Left cardiac atrium (tissue), 4 donors: ENCODE results near the gene RBPJ. TPM values are rescaled to one million over a fixed set of nuclear protein-coding genes. Genes with fewer than 3 reads are reported as not detected.

Source experiments
- ATAC-seq, 2 donors: fragments of 200-7000 bp; cut with Tn5 transposase; one replicate each; pipeline ENCODE4 v1.9.1; 2020; ENCODE audit warnings: mild to moderate bottlenecking in 2 of 2, moderate library complexity in 2 of 2
- DNase-seq: peaks from one replicate; pipeline ENCODE4 v3.0.0-alpha.2; 2020
- intact Hi-C, 2 donors: fragments of 100-400 bp; cut with DNase I; formaldehyde crosslinking; loops; one replicate each; pipeline versions ENCODE4 v1.14.1 to v1.15.1; 2022 to 2023
- total RNA-seq, 2 donors: library from RNA; stranded (reverse); fragmentation: NEBNext Ultra II Directional; extraction: Animal tissue kit (Norgen Biotek cat#: 25700); gene quantifications; one replicate each; pipeline ENCODE4 v1.2.1, GENCODE V29; 2021
- donor health status: DM: no; HTN: yes; CAD: no.
- donor health status: DM: no; HTN: yes; CAD: no; lungs with severe emphysema.
- donor health status: DM: yes; HTN: yes; CAD: no.
- donor health status: Dilated cardiomyopathy.

RBPJ gene
- total RNA-seq, 2 donors from 2014 or later: 49.6 to 63.5 TPM

DNA sequence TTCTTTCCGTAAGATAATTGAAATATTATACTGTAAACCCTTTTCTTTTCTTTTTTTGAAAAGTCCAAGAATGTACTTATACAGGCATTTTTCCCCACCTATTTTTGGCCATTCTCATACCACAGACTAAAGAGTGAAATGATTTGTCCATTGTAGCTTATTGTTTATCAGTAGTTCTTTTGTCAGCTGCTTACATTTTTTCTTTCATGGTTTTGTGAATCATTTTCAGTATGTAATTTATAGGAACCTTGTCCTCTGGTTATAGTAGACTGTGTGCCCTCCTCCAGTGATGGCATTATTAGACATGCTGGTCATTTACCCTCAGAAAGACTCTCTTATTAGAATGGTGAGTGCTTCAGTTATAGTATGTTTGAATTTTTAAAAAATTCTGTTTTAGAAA lies 112.7 kb downstream of the RBPJ start:
- DNase-seq (no peak), ATAC-seq (no peak)
- intact Hi-C loops: no loop called here

DNA sequence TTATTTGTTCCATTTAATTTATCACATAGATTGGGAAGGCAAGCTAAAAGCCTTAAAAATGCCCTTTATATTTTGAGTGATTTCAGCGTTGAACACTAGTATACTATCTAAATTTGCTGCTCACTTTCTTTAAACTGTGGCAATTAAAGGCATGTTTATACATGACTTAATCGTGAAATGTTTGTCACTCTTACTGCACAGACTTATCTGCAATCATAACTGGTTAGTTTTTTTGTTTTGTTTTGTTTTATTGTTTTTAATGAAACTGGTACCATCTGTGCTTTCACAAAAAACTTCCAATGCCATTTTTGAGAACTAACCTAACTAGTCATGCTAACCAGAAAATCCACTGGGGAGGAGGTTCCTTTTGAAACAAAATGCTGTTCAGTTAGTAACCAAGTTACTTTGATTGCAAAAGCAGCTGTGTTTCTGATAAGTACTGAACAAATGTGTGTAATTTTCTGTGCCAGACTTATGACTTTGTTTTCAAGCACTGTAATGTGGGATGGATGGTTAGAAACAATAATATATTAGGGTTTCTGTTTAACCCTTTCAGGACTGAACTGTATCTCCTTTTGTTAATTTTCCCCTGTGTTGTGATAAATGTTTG lies 113.3 kb downstream of the RBPJ start:
- ATAC-seq (peak in 1 of 2 donors; percentile 36), DNase-seq (no peak)
- intact Hi-C loops: no loop called here

DNA sequence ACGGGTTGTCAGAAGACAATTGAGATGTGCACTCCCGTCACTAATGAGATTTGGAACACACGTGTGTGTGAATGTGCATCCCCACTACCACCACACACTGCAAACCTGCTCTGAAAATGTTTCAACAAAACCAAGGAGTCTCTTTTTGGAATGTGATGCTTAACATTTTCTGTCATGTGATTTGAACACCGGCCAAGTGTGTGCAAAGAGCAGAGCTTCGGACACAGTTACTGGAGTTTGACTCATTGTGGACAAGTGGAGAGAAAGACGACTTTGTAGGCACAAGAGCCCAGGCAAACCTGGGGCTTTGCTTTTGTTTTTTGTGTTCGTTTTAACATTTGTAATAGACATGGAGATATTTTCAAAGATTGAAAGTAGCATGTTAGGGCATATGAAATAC lies 120.3 kb downstream of the RBPJ start:
- intact Hi-C loops: no loop called here
- ATAC-seq (peak; percentile 25 to 27), DNase-seq (no peak)

DNA sequence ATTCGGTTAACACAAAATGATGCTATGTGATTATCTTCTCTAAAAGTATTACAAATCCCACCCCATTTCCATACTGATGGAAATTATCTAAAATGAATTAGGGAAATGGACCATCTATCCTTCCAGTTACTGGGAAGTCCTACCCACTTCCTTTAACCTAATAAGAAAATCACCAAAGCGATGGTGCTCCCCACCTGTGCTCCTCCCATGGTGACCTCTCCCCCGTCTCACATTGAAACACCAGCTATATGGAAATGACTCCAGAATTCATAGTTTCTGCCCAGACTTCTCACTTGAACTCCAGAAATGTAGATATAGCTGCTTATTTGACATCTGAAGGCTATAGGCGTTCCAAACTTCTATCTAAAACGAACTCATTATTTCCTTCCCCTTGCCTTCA lies 121.0 kb downstream of the RBPJ start:
- DNase-seq (no peak), ATAC-seq (no peak)
- intact Hi-C loops: no loop called here

DNA sequence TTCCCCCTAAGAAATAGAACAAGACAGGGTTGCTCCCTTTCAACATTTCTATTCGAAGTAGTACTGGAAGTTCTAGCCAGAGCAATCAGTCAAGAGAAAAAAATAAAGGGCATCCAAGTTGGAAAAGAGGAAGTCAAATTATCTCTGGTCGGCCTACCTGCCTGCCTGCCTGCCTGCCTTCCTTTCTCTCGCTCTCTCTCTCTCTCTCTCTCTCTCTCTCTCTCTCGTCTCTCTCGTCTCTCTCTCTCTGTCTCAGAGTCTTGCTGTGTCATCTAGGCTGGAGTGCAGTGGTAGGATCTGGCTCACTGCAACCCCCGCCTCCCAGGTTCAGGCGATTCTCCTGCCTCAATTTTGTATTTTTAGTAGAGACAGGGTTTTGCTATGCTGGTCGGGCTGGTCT lies 126.6 kb downstream of the RBPJ start:
- no peak for DNase-seq
- ATAC-seq: no peak
- intact Hi-C loops: no loop called here

DNA sequence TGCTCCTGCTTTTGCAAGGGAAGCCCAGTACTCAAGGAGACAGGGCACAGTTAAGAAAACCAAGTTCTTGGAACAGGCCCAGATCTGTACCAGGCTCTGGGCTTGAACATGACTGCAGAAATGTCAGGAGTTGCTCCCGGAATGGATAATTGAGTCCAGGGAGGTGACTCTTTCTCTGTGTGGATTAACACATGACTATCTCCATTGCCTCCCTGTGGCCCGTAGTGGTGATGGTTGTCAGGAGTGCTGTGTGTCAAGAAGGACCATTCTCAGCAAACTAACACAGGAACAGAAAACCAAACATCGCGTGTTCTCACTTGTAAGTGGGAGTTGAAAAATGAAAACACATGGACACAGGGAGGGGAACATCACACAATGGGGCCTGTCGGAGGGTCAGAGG lies 129.6 kb downstream of the RBPJ start:
- ATAC-seq: no peak
- intact Hi-C loops: loop anchor here in 1 of 2 donors (10.0 kb wide), 1 partner anchor 274 kb away; no protein-coding TSS in a partner anchor
- no peak for DNase-seq

DNA sequence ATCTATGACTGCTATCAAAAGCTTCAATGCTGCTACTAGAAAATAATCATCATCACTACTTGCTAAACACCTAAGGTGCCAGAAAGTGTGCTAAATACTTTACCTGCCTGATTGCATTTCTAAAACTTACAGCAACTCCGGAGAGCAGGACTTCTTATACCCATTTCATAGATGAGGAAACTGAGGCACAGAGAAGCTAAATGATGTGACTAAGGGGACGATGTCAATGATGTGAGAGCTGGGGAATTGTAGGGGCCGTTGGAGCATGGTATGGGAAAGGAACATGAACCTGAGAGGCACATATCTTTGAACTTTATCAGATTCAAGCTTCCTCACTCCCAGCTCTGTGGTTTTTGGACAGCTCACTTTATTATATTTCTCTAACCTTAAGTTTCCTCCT lies 130.8 kb downstream of the RBPJ start:
- ATAC-seq: no peak
- intact Hi-C loops: loop anchor here in 1 of 2 donors (10.0 kb wide), 1 partner anchor 273 kb away; no protein-coding TSS in a partner anchor
- no peak for DNase-seq

DNA sequence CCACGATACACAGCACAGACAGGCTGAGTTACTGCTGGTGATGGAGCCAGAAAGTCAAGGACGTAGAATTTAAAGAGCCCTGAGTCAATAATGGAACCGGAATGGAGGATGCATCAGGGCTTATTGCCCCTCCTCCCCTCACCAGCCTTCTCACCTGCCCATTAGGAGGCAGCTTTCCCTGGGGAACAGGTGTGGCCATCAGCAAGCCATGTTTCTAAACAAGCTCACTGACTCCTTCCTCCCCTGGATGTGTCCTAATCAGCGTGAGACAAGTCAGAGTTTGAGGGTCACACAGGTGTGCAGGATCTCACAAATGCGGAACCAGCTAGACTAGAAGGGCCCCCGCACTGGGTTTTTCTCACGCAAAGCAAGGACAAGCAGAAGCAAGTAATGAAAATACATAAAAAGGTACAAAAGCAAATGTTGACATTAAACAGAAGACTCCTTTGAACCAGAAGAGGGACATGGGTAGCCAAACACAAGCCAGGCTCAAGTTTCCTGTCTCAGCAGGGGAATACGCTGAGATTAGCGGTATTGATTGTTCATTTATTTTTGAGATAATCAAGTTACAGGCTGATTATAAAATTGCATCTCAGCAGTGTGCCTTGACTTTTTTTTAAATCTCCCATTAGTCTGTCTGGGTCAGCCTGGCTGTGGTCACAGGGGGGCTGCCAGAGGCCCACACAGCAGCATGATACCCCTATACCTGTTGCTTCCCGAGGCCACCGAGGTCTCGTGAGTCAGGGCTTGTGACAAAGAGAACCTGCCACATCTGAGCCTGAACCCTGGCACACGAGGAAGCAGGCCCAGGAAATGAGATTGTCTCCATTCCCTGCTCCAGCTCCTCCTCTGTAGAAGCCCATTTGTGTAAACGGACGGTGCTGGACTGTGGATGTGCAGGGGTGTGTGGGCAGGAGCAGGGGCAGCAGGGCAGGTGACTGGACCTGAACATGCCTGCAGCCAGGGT lies 132.0 kb downstream of the RBPJ start:
- ATAC-seq: no peak
- intact Hi-C loops: loop anchor here in 1 of 2 donors (10.0 kb wide), 1 partner anchor 272 kb away; no protein-coding TSS in a partner anchor
- no peak for DNase-seq

DNA sequence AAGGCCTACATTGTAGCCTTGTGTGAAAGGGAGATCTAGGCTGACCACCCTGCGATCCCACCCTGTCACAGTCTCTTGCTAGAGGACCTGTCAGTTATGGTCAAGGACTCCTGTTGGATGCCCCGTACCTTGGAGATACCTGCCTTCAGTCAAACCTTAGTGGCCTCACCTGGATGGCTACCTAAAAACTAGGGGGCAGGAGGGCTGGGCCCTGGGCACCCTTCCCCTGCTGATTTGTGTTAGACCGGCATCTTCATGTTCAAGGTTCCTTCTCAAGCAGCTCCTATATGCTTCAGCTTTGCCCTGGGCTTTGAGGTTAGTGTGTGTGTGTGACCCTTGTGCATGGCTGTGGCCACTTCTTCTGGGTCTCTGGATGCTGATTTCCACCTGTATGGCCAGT lies 134.1 kb downstream of the RBPJ start:
- intact Hi-C loops: loop anchor here in 1 of 2 donors (10.0 kb wide), 1 partner anchor 270 kb away; no protein-coding TSS in a partner anchor
- ATAC-seq (no peak), DNase-seq (no peak)

DNA sequence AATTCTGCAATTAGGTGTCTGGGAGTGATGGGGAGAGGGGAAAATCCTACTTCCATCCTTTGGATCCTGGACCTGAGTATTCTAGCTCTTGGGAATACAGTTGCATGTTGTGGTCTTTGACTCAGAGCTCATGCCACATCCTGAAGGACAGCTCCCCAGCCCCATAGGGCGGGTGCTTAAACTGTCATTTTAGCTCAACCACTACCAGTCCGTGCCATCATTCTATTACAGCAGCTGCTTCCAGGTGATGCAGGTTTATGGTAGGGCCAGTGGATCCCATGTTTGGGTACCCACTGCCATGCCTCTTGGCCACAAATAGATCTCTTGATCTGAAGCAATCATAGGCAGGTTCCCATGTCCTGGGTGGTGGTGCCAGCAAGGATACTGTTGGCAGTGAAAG lies 134.8 kb downstream of the RBPJ start:
- ATAC-seq: no peak
- no peak for DNase-seq
- intact Hi-C loops: loop anchor here in 1 of 2 donors (10.0 kb wide), 1 partner anchor 269 kb away; no protein-coding TSS in a partner anchor

DNA sequence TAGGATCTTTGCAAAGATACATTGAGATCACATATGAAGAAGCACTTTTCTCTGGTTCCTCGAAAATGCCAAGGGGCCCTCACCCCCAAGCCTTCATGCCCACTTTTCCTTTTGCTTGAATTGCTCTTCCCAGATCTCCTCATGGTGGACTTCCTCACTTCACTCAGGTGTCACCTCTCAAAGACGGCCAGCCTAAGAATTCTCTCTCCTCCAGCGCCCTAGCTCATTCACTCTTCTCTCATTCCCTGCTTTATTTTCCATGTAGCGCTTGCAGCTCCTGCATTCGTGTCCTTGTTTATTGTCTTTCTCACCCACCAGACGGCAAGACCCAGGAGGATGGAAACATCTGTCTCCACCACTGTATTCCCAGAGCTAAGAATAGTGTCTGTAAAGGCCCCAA lies 136.6 kb downstream of the RBPJ start:
- DNase-seq: no peak
- ATAC-seq: no peak
- intact Hi-C loops: loop anchor here in 1 of 2 donors (10.0 kb wide), 1 partner anchor 267 kb away; no protein-coding TSS in a partner anchor

DNA sequence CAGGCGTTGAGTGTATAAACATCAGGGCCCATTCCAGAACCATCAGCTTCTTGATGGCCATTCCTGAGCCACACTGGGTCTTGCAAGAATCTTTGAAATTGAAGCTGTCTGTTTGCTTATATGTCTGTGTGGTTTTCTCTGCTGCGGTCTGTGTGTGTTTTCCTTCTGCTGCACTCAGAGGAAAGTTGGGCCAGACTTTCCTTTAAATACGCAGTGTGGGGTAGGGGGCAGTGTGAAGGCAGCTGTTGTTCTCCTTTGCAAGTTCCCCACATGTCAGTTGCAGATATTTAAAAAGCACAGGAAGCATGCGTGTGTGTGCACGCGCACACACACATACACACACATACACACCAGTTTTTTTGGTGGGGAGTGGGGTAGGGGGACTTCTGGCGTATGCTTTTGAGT lies 137.3 kb downstream of the RBPJ start:
- DNase-seq (no peak), ATAC-seq (no peak)
- intact Hi-C loops: loop anchor here (2.0 to 10.0 kb wide), 2 partner anchors 267 to 555 kb away; no protein-coding TSS in a partner anchor

DNA sequence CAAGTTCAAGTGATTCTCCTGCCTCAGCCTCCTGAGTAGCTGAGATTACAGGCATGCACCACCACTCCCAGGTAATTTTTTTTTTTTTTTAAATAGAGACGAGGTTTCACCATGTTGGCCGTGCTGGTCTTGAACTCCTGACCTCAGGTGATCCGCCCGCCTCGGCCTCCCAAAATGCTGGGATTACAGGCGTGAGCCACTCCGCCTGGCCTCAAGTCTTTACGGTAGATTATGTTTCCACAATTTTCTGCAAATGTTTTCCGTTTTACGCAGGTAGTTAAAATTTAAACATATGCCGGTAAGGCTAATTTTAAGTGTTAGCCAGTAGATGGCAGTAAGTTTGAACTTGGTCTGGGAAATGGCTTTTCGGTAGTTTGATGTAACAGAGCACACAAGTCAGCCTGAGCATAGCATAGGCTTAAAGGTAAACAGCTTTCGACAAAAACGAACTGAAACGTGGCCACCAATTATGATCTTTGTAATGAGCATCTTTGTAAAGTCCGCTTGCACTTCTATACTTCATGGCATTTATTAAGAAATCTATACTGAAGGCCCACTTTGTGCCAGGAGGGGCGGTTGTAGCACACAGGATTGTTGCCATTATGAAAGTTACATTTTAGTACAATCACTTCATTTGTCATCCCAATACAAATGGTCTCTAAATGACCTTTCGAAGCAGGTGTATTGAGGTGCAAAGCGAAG lies 138.4 kb downstream of the RBPJ start:
- DNase-seq (no peak), ATAC-seq (peak; percentile 53 to 59)
- intact Hi-C loops: loop anchor here (2.0 to 10.0 kb wide), 2 partner anchors 266 to 554 kb away; no protein-coding TSS in a partner anchor

DNA sequence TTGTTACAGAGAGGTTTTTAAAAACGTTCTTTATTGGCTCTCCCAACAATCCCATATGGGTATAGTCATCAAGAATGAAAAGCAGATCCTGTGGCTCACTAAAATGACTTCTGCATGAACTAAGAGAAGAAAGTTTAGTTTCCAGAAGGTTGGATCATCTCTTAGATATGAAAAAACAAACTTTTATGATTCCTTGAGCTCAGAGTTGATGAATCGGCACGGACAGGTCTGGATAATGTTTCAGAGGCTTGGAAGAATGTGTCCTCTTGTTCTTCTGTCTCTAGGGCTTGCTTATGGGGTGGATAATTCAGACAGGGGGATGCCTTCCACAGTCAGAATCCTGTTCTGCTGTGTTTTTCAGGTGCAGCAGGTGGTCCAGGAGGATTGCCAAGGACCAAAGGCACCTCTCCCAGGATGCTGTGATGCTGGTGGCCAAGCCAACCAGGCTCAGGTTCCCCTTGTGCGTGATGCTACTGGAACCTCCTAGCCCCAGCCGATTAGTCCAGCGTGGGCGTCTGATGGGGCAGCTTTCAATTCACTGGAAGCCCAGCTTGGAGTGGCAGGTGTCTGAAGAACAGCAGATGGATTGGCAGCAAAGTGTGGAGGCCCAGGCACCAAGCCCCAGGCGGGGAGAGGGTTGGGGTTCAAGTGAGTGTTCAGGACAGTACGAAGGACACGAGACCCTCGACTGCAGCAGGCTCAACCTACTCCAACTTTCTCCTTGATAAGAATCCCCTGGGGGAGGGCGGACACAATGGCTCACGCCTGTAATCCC lies 139.1 kb downstream of the RBPJ start:
- no peak for ATAC-seq
- intact Hi-C loops: loop anchor here (2.0 to 10.0 kb wide), 3 partner anchors 257 to 553 kb away; no protein-coding TSS in a partner anchor
- no peak for DNase-seq

DNA sequence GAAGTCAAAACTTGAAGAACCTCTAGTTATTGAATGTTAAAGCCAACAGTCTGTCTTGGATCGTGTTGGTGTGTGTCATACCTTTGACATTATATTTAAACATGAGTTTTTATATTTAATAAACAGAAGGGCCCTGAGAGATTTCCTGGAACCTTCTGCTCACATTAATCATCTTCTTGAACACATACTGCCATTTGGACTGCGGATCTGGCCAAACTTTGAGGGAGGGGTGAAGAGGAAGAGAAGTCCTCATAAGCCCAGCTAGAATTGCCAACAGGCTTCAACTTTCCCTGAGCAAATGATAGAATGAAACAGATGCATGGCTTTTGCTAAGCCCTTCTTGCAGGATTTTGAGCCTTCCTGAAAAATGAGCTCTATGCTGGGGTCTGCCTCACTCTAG lies 142.1 kb downstream of the RBPJ start:
- ATAC-seq (no peak), DNase-seq (no peak)
- intact Hi-C loops: loop anchor here in 1 of 2 donors (5.0 kb wide), 1 partner anchor 254 kb away; no protein-coding TSS in a partner anchor

DNA sequence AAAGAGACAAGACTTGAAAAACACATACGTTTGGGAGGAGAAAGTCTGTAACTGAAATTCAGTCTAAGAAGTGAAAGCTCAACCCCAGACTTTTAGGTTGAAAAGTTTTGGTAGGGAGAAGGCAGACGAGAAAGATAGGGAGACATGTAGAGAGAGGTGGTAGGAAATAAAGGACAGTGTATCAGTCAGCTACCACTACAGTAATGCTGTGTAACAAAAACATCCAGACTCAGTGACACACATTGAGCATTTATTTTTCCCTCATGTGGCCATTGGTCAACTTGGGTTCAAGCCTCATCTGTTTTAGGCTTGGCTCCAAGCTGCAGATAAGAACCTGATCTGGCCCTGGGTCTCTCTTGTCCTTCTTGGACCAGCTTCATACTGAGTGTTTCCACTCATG lies 142.6 kb downstream of the RBPJ start:
- intact Hi-C loops: loop anchor here in 1 of 2 donors (5.0 kb wide), 1 partner anchor 254 kb away; no protein-coding TSS in a partner anchor
- no peak for ATAC-seq
- no peak for DNase-seq

DNA sequence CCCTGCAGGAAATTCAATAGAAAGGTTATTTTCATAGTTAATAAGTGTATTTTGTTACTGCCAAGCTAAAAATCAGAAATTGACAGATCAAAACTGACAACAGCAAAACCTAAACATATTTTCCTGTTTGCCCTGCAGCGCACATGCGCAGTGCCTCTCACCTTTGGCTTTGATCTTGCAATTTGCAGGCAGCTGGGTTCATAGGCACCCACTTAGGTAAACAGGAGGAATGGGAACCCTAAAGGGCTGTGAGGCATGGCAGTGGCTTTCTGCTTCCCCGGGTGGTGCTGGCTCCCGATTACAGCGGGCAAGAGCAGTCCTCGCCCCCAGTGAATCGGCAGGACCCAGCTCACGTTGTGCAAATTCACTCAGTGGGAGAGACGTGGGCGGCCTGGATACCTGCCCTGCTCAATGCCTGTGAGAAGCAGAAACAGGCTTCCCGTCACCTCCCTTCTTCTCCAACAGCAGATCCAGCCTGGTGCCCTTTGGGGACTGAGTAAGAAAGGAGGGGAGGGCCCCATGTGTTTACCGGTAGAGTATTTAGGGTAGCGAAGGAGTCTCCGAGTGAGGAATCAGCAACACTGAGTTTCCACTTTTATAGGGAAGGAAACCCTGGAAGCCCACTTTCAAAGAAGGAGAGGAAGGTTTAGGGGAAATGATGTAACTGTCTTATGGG lies 143.7 kb downstream of the RBPJ start:
- intact Hi-C loops: loop anchor here in 1 of 2 donors (5.0 kb wide), 1 partner anchor 253 kb away; no protein-coding TSS in a partner anchor
- no peak for ATAC-seq
- DNase-seq: no peak
